Measurements from ENCODE around the gene SNPH. TPM values are rescaled to one million over a fixed set of nuclear protein-coding genes. Genes with fewer than 3 reads are reported as not detected.
A peak's percentile ranks its signal among the peaks of the same experiment; 100 is the strongest.

The SNPH gene
- total RNA-seq, 1 donor from 2014 or later = 4.3 TPM

DNA sequence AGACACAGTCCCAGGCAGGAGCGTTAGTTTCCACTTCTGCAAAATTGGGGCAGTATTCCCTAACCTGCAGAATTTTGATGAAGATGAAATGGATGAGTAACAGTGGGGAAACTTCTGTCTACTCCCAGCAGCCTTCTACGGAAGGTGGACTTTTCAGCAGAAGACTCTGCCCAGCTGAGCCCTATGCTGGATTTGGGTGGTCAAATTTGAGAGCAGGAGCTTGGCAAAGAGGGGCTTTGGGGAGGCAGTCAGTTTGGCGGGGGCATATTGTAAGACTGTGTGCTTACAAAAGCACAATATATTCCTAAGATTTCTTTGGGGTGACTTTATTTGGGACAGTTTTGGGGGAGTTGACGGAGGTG lies 68.3 kb downstream of the SNPH start:
- peaks cover 48% of the 10 kb centered on the region for H3K4me1 ChIP-seq

DNA sequence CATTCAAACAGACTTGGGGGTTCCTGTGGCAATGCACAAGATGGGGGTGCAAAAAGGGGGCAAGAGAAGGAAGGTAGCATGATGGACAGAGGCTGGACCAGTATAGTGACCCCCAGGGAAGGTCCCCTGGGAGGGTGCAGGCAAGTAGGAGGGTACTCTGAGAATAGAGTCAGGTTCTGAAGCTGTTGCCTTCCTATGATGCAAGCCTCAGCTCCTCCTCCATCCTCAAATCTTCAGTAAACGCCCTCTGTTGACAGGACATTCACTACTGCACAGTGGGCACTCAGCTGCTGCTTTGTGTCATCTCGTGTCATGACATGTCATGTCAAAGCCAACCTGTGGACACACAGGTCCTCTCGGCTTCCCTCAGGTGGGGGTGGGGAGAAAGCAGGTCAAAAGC lies 68.7 kb downstream of the SNPH start:
- ATAC-seq (peak; percentile 2), DNase-seq (no peak)
- TF ChIP-seq, protein P1, sequence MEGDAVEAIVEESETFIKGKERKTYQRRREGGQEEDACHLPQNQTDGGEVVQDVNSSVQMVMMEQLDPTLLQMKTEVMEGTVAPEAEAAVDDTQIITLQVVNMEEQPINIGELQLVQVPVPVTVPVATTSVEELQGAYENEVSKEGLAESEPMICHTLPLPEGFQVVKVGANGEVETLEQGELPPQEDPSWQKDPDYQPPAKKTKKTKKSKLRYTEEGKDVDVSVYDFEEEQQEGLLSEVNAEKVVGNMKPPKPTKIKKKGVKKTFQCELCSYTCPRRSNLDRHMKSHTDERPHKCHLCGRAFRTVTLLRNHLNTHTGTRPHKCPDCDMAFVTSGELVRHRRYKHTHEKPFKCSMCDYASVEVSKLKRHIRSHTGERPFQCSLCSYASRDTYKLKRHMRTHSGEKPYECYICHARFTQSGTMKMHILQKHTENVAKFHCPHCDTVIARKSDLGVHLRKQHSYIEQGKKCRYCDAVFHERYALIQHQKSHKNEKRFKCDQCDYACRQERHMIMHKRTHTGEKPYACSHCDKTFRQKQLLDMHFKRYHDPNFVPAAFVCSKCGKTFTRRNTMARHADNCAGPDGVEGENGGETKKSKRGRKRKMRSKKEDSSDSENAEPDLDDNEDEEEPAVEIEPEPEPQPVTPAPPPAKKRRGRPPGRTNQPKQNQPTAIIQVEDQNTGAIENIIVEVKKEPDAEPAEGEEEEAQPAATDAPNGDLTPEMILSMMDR (IDR thresholded peaks at IDR 0.05) = no peak
- intact Hi-C loops (cut with DNase I) = loop anchor here (10.0 kb wide), 1 partner anchor 60 kb away; the partner anchor contains the start of gene FKBP1A
- no peak overlapping the region for H3K4me3 ChIP-seq
- H3K27me3 ChIP-seq = no peaks in the 10 kb centered on the region
- H3K36me3 ChIP-seq = peaks cover 5% of the 10 kb centered on the region
- no peaks in the 10 kb centered on the region for H3K9me3 ChIP-seq
- peaks cover 44% of the 10 kb centered on the region for H3K4me1 ChIP-seq
- no peak overlapping the region for H3K27ac ChIP-seq

More for the DNA sequence above, 68.3 kb downstream of the SNPH start:
- Histone ChIP-seq H3K9me3 (no peaks in the 10 kb centered on the region), H3K4me3 (no peak overlapping the region), H3K36me3 (peaks cover 5% of the 10 kb centered on the region), H3K27ac (no peak overlapping the region), H3K27me3 (no peaks in the 10 kb centered on the region)
- no peak for ATAC-seq
- intact Hi-C loops (cut with DNase I) = loop anchor here (10.0 kb wide), 1 partner anchor 60 kb away; the partner anchor contains the start of gene FKBP1A
- TF ChIP-seq, protein P1 (IDR thresholded peaks at IDR 0.05) = no peak
- no peak for DNase-seq

GRCh38 chr20:1335961-1336698 lies 70.0 kb downstream of the SNPH start:
- Histone ChIP-seq H3K4me3 (no peak overlapping the region), H3K4me1 (peaks cover 30% of the 10 kb centered on the region), H3K9me3 (no peaks in the 10 kb centered on the region), H3K36me3 (peaks cover 5% of the 10 kb centered on the region), H3K27me3 (no peaks in the 10 kb centered on the region), H3K27ac (peak overlapping the region; percentile 61)
- TF ChIP-seq, protein P1 (IDR thresholded peaks at IDR 0.05) = no peak
- ATAC-seq (no peak), DNase-seq (no peak)
- intact Hi-C loops (cut with DNase I) = loop anchor here (10.0 kb wide), 1 partner anchor 59 kb away; the partner anchor contains the start of gene FKBP1A

DNA sequence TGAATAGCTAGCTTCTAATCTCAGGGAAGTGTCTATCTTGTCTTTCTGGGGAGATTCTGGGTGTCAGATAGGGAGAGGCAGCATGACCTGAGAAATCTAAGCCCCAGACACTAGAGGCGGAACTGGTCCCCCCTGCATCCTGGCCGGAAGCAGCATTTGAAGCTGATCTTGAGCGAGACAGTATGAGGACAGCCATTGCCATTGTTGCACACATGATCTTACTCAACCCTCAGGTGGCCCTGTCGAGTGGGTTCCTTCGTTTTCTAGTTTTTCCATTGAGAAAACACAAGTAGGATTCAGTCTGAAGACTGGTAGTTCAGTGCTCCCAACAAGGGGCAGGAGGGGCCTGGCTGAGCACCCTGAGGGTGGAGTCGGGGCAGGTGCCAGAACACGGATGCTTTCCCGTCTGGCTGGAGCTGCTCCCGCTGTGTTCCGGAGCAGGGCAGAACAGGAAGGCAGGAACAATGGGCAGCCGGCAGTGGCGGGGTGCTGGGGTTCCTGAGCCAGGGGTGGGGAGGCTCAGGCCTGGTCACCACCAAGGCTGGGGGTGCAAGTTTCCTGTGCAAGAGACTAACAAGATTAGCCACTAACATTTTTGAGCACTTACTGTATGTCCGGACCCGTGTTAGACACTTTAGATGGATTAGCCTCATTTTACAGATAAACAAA lies 70.7 kb downstream of the SNPH start:
- H3K4me1 ChIP-seq = peaks cover 27% of the 10 kb centered on the region
- intact Hi-C loops (cut with DNase I) = loop anchor here (10.0 kb wide), 1 partner anchor 58 kb away; the partner anchor contains the start of gene FKBP1A
- DNase-seq = peak; percentile 88
- ATAC-seq = peak; percentile 89
- peaks cover 5% of the 10 kb centered on the region for H3K36me3 ChIP-seq
- no peak overlapping the region for H3K4me3 ChIP-seq
- no peaks in the 10 kb centered on the region for H3K9me3 ChIP-seq
- TF ChIP-seq, protein P1 (IDR thresholded peaks at IDR 0.05) = no peak
- H3K27me3 ChIP-seq = no peaks in the 10 kb centered on the region
- peak overlapping the region; percentile 70 for H3K27ac ChIP-seq

DNA sequence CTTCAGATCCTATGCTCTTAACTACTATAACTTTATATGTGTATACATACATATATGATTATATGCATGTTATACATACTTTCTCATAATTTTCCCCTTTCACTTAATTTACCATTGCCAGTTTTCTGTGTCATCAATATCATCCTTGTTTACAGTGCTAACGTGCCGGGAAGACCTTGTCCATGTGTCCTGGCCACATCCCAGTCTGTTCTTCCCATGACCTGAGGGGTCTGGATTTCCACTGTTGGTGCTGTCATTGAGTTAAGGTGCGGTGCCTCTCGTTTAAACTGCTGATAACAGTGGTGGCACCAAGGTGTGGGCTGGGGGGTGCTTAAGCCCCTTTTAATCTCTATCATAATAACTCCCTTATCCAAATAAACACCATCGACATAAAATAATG lies 71.3 kb downstream of the SNPH start:
- intact Hi-C loops (cut with DNase I) = loop anchor here (10.0 kb wide), 1 partner anchor 57 kb away; the partner anchor contains the start of gene FKBP1A
- Histone ChIP-seq H3K36me3 (peaks cover 5% of the 10 kb centered on the region), H3K4me1 (peaks cover 27% of the 10 kb centered on the region), H3K27me3 (no peaks in the 10 kb centered on the region), H3K9me3 (no peaks in the 10 kb centered on the region), H3K4me3 (no peak overlapping the region), H3K27ac (peak overlapping the region; percentile 70)
- DNase-seq (no peak), ATAC-seq (no peak)
- TF ChIP-seq, protein P1 (IDR thresholded peaks at IDR 0.05) = no peak
